ENCODE measurements around the gene TOX2.

Gene TOX2

GRCh38 chr20:43914311-43915210, at the start of gene TOX2:
Gene TOX2, plus strand, starts transcription at chr20:43914852. Its CDS starts 40 bp downstream, at chr20:43914892.
- DNase-seq (ENCODE audit: low read depth): peak; percentile 37

DNA sequence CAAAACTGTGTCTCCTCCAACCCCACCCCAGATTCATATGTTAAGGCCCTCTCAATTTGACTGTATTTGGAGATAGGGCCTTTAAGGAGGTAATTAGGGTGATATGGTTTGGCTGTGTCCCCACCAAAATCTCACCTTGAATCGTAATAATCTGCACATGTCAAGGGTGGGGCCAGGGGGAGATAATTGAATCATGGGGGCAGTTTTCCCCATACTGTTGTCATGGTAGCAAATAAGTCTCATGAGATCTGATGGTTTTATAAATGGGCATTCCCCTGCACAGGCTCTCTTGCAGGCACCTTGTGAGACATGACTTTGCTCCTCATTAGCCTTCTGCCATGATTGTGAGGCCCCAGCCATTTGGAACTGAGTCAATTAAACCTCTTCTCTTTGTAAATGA, 46.6 kb upstream of the TOX2 start:
- DNase-seq (ENCODE audit: low read depth): no peak

GRCh38 chr20:43870484-43870883, 44.2 kb upstream of the TOX2 start:
- DNase-seq (ENCODE audit: low read depth): no peak

GRCh38 chr20:43878776-43879175, 35.9 kb upstream of the TOX2 start:
- DNase-seq (ENCODE audit: low read depth): no peak

- no peak for DNase-seq (ENCODE audit: low read depth)
Measured at GRCh38 chr20:43893930-43894329, 20.7 kb upstream of the TOX2 start.

DNA sequence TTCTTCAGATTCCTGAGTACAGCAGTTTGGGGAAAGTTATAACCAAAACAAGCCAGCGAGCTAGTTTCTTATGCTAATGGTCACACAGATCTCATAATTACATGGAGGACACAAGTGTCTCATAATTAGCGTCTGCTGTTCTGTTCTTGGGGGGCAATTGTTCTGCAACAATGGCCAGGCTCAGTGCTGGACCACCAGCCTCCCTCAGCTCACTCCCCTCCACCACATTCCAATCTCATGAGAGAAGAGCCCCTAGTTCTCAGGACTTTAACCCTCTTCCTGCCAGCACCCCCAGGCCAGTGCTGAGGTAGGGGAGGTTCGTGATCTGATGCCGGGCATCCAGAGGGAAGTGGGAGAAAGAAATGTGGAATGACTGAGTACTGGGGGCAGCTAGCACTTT, 20.2 kb upstream of the TOX2 start:
- DNase-seq (ENCODE audit: low read depth): no peak

DNA sequence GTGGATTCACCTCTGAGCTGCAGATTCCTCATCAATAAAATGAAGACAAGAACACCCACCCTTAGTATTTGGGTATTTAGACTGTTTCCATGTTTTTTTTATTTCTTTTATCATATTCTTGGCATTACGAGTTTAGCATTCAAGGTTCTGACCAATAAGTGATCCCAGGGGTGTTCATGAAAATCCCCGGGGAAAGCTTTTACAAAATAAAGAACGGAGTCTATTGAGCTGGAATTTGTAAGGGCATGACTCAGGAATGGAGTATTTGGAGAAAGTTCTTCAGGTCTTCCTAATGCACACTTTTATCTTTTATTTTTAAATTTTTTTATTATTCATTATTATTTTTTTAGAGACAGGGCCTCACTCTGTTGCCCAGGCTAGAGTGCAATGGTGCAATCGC, 19.4 kb upstream of the TOX2 start:
- DNase-seq (ENCODE audit: low read depth): no peak

DNA sequence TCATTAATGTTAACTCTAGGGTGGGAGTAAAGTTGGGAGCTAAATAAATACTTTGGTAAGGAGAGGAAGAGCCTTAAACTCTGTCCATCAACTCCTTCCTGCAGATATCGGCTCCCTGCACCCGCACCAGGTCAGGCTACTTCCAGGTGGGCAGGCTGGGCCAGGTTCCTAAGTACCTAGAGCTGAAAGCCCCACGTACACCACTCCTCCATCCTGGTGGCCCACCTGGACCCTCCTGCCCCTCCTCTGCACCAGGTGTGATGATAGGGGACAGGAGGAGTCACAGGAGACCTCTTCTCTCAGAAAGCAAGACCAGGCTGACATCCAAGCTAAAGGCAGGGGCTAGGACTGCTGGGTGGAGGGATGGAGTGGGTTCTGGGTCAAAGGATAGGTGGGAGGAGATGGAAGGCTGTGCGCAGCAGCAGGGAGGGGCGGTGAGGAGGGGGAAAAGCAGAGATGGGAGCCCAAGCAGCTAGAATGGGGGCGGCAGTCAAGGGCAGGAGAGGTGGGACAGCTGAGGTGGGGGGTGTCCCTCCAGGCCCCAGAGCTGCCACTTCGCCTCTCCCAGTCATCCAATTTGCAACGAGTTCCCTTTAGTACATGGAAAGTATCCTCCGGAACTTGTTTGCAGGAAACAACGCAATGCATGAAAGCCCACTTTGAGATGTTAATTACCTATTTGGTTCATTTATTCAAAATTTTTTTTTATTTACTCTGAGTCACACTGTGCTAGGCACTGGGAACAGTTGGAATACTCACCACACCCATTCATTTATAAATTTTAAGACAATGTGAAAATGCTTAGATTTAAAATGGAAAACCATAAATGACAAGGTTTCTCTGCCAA, 15.2 kb upstream of the TOX2 start:
- no peak for DNase-seq (ENCODE audit: low read depth)

DNA sequence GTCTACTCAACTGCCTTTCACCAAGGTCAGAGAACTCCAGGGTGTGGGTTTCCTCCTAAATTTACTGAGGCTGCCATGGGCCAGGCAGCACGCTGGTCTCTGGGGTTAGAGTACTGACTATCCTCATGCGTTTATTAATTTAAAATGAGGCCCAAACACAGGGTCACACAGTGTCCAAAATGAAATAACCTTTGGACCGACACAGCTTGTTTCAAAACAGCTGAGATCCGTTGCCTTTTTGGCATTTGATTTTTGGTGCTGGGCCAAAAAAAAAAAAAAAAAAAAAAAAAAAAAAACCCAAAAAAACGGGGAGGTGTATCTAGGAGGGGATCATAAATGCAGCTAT, 14.6 kb upstream of the TOX2 start:
- DNase-seq (ENCODE audit: low read depth): no peak

GRCh38 chr20:43900496-43900895, 14.2 kb upstream of the TOX2 start:
- DNase-seq (ENCODE audit: low read depth): no peak

GRCh38 chr20:43901296-43901695, 13.4 kb upstream of the TOX2 start:
- DNase-seq (ENCODE audit: low read depth): no peak

- DNase-seq (ENCODE audit: low read depth): no peak
Measured at GRCh38 chr20:43903953-43904826, 10.5 kb upstream of the TOX2 start.

DNA sequence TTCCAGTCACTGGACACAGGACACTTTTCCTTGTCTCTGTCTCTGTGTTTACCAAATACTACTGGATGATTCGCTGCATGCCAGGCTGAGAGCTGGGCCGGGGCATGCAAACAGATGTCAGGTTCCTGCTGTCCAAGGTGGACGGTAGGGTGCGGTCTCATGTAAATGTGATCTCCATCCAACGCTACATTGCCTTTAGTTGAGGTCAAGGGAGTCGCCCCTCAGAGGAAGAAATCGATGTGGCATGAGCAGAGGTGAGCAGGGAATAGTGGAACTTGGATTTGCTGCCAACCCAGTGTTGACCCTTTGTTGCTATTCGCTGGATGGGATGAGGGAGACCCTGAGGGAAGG, 9.8 kb upstream of the TOX2 start:
- DNase-seq (ENCODE audit: low read depth): no peak

- DNase-seq (ENCODE audit: low read depth): no peak
Measured at GRCh38 chr20:43906505-43907034, 8.1 kb upstream of the TOX2 start.

GRCh38 chr20:43909211-43909610, 5.4 kb upstream of the TOX2 start:
- DNase-seq (ENCODE audit: low read depth): no peak

GRCh38 chr20:43909720-43910119, 4.9 kb upstream of the TOX2 start:
- no peak for DNase-seq (ENCODE audit: low read depth)

DNA sequence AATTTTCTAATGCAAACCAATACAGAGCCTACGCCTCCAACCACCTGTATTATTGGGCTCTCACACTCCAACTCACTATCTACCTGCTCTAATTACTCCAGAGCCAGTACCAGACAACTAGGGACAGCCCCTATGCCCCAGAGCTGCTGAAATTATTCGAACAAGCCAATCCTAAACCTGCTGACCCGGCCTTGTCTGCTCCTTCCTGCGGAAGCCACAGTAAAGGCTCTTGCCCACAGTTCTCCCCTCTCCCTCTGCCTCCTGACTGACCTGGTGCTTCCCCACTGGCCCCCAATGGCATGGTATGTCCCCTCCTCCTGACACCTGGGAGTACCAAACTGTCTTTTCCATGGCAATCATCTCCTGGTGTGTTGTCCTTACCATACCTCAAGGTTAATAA, 4.1 kb upstream of the TOX2 start:
- DNase-seq (ENCODE audit: low read depth): no peak

GRCh38 chr20:43911066-43911465, 3.6 kb upstream of the TOX2 start:
- DNase-seq (ENCODE audit: low read depth): no peak

GRCh38 chr20:43913291-43914025, 1.2 kb upstream of the TOX2 start:
- no peak for DNase-seq (ENCODE audit: low read depth)

GRCh38 chr20:43915211-43916072, 790 bp downstream of the TOX2 start:
- DNase-seq (ENCODE audit: low read depth): peak; percentile 16
